ENCODE data around the gene FAM240A.

DNA sequence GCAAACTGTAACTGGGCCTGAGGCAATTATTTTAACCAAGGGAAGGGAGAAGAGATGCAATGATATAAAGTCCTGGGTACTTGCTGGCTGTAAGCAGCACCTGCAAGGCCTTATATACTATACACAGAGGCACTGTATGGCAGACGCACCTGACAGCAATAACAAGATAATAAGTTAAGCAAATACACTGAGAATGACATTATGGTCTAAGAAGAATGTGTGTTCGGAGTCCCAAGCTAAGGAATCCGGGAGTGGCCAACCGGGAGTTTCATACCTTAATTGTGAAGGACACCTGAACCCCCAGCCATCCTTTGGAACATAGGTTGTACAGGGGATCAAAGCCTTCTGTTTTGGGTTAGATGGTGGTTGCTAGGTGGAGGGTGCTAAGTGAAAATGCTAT lies 13.7 kb downstream of the FAM240A start:
- TF ChIP-seq CTCF (IDR thresholded peaks at IDR 0.05; ENCODE audit: extremely low read depth in 1 of 2, insufficient read depth in 1 of 2, low read depth in 1 of 2, low read length in 2 of 2) (no peak), POLR2AphosphoS5 (IDR thresholded peaks at IDR 0.05; ENCODE audit: insufficient read depth, low read depth, low read length) (no peak), EZH2 (IDR thresholded peaks at IDR 0.05; ENCODE audit: borderline replicate concordance, low read depth, low read length, severe bottlenecking) (no peak), POLR2A (IDR thresholded peaks at IDR 0.05; ENCODE audit: low read depth, low read length) (no peak), JUN (IDR thresholded peaks at IDR 0.05; ENCODE audit: borderline replicate concordance, insufficient read depth, insufficient read length, low read depth) (no peak)
- TF ChIP-seq, protein P1, sequence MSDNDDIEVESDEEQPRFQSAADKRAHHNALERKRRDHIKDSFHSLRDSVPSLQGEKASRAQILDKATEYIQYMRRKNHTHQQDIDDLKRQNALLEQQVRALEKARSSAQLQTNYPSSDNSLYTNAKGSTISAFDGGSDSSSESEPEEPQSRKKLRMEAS (IDR thresholded peaks at IDR 0.05; ENCODE audit: insufficient read depth, insufficient read length) = no peak

Measured in endothelial cell of umbilical vein (primary cell).